ENCODE results near the gene CDPF1.

DNA sequence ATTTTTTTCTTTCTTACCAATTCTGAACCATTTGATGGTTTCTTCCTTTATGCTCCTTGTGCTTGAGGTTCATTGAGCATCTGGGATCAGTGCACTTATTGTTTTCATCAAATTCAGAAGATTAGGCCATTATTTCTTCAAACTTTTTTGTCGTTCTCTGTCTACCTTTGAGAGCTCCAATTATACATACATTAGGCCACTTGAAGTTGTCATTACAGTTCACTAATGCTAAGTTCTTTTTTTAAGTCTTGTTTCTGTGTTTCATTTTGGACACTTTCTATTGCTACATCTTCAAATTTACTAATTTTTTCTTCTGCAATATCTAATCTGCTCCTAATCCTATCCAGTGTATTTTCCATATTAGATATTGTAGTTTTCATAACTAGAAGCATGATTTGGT, 40.8 kb downstream of the CDPF1 start:
- TF ChIP-seq POLR2A (IDR thresholded peaks at IDR 0.05; ENCODE audit: low read length) (no peak), HDAC2 (IDR thresholded peaks at IDR 0.05) (no peak), EP300 (IDR thresholded peaks at IDR 0.05) (no peak), RFX5 (IDR thresholded peaks at IDR 0.05) (no peak), POLR2AphosphoS2 (conservative IDR thresholded peaks at IDR 0.05; ENCODE audit: low read length) (no peak), RARB (CRISPR knock-in tag; IDR thresholded peaks at IDR 0.05) (no peak), MYC (IDR thresholded peaks at IDR 0.05; ENCODE audit: borderline replicate concordance, low read length) (no peak), TFCP2L1 (CRISPR knock-in tag; IDR thresholded peaks at IDR 0.05) (no peak), CHD2 (IDR thresholded peaks at IDR 0.05; ENCODE audit: low read length, partially characterized antibody) (no peak), RAD21 (conservative IDR thresholded peaks at IDR 0.05 in 1 of 2, IDR thresholded peaks at IDR 0.05 in 1 of 2) (no peak)
- TF ChIP-seq, protein P1, sequence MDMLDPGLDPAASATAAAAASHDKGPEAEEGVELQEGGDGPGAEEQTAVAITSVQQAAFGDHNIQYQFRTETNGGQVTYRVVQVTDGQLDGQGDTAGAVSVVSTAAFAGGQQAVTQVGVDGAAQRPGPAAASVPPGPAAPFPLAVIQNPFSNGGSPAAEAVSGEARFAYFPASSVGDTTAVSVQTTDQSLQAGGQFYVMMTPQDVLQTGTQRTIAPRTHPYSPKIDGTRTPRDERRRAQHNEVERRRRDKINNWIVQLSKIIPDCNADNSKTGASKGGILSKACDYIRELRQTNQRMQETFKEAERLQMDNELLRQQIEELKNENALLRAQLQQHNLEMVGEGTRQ (IDR thresholded peaks at IDR 0.05) = no peak
- TF ChIP-seq, protein P2, sequence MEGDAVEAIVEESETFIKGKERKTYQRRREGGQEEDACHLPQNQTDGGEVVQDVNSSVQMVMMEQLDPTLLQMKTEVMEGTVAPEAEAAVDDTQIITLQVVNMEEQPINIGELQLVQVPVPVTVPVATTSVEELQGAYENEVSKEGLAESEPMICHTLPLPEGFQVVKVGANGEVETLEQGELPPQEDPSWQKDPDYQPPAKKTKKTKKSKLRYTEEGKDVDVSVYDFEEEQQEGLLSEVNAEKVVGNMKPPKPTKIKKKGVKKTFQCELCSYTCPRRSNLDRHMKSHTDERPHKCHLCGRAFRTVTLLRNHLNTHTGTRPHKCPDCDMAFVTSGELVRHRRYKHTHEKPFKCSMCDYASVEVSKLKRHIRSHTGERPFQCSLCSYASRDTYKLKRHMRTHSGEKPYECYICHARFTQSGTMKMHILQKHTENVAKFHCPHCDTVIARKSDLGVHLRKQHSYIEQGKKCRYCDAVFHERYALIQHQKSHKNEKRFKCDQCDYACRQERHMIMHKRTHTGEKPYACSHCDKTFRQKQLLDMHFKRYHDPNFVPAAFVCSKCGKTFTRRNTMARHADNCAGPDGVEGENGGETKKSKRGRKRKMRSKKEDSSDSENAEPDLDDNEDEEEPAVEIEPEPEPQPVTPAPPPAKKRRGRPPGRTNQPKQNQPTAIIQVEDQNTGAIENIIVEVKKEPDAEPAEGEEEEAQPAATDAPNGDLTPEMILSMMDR (IDR thresholded peaks at IDR 0.05) = no peak
- TF ChIP-seq, protein P3, sequence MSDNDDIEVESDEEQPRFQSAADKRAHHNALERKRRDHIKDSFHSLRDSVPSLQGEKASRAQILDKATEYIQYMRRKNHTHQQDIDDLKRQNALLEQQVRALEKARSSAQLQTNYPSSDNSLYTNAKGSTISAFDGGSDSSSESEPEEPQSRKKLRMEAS (IDR thresholded peaks at IDR 0.05) = no peak
- TF ChIP-seq, protein P4, sequence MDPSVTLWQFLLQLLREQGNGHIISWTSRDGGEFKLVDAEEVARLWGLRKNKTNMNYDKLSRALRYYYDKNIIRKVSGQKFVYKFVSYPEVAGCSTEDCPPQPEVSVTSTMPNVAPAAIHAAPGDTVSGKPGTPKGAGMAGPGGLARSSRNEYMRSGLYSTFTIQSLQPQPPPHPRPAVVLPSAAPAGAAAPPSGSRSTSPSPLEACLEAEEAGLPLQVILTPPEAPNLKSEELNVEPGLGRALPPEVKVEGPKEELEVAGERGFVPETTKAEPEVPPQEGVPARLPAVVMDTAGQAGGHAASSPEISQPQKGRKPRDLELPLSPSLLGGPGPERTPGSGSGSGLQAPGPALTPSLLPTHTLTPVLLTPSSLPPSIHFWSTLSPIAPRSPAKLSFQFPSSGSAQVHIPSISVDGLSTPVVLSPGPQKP (IDR thresholded peaks at IDR 0.05; ENCODE audit: low read depth, low read length) = no peak
